ENCODE data around the gene ADCY3. TPM values are rescaled to one million over a fixed set of nuclear protein-coding genes. Genes with fewer than 3 reads are reported as not detected.

ADCY3 gene
- total and polyA plus RNA-seq, 8 donors: 5.2 to 339 (median 24.2) TPM

GRCh38 chr2:24771764-24772586 lies 148.1 kb downstream of the ADCY3 start:
- no peaks in the 10 kb centered on the region for H3K9me3 ChIP-seq
- no peak overlapping the region for H3K27ac ChIP-seq
- intact Hi-C loops (cut with DNase I; ENCODE audit: low total_unique reads): no loop called here
- TF ChIP-seq POLR2A (IDR thresholded peaks at IDR 0.05) (no peak), POLR2AphosphoS5 (IDR thresholded peaks at IDR 0.05) (no peak), EP300 (IDR thresholded peaks at IDR 0.05) (no peak)
- H3K4me3 ChIP-seq: no peak overlapping the region
- WGBS, 5 donors: 89 to 96% (median 90%) methylated on average over 5 of the region's 5 CpGs
- DNase-seq: no peak
- no peaks in the 10 kb centered on the region for H3K27me3 ChIP-seq
- no peaks in the 10 kb centered on the region for H3K4me1 ChIP-seq
- H3K36me3 ChIP-seq: peaks cover 5 to 37% (median 37%) of the 10 kb centered on the region in 4 donors

- intact Hi-C loops (cut with DNase I; ENCODE audit: low total_unique reads): no loop called here
- Histone ChIP-seq H3K27ac (no peak overlapping the region), H3K9me3 (no peaks in the 10 kb centered on the region), H3K36me3 (peaks cover 5 to 46% (median 41%) of the 10 kb centered on the region in 4 donors), H3K4me3 (no peak overlapping the region), H3K27me3 (no peaks in the 10 kb centered on the region), H3K4me1 (no peaks in the 10 kb centered on the region)
- TF ChIP-seq POLR2AphosphoS5 (IDR thresholded peaks at IDR 0.05) (no peak), EP300 (IDR thresholded peaks at IDR 0.05) (no peak), CTCF (IDR thresholded peaks at IDR 0.05) (no peak), POLR2A (IDR thresholded peaks at IDR 0.05) (no peak)
- DNase-seq: no peak
- whole genome bisulfite sequencing, 5 donors: 85 to 87% (median 86%) methylated on average over 5 of the region's 5 CpGs
Measured at GRCh38 chr2:24771061-24771460, 149.0 kb downstream of the ADCY3 start.

Small RNAs within 50 kb of the gene (small RNA-seq; reads per million reads assigned to genes)
- gene AC013267.1 (0 reads per million in 4 donors), gene RF00016 (0 reads per million in 4 donors)

Other genes starting within 250 kb of the ADCY3 start
- 10 to 100 TPM in 4 of 5 donors, 1 to 10 TPM in 1; 8.4 to 26.3 (median 18.0) TPM for gene PTRHD1, start 126.8 kb downstream of the ADCY3 start, total RNA-seq
- 10 to 100 TPM; 31.3 to 41.0 (median 35.9) TPM for gene PTRHD1, start 126.8 kb downstream of the ADCY3 start, polyA plus RNA-seq
- gene CENPO, start 126.8 kb downstream of the ADCY3 start, total RNA-seq: 10 to 100 TPM in 1 of 5 donors, 1 to 10 TPM in 4; 1.3 to 70.0 (median 7.2) TPM
- gene CENPO, start 126.8 kb downstream of the ADCY3 start, polyA plus RNA-seq: 1 to 10 TPM; 1.4 to 3.1 (median 1.9) TPM
- gene DNAJC27, start 51.7 kb upstream of the ADCY3 start, total RNA-seq: 10 to 100 TPM in 2 of 5 donors, 1 to 10 TPM in 2, under 1 TPM in 1; under 0.01 to 59.8 (median 4.9) TPM
- 1 to 10 TPM; 1.5 to 2.1 (median 1.7) TPM for gene DNAJC27, start 51.7 kb upstream of the ADCY3 start, polyA plus RNA-seq
- 1 to 10 TPM in 3 of 5 donors, under 1 TPM in 1, not detected in 1; 0.58 to 4.5 (median 2.0) TPM for gene EFR3B, start 121.8 kb upstream of the ADCY3 start, total RNA-seq
- under 1 TPM; 0.10 to 0.31 (median 0.15) TPM for gene EFR3B, start 121.8 kb upstream of the ADCY3 start, polyA plus RNA-seq
- gene POMC, start 248.3 kb upstream of the ADCY3 start, total RNA-seq: 1 to 10 TPM in 1 of 5 donors, under 1 TPM in 2, not detected in 2; 0.89 to 4.6 (median 0.92) TPM
- 1 to 10 TPM; 2.9 to 3.5 (median 3.4) TPM for gene POMC, start 248.3 kb upstream of the ADCY3 start, polyA plus RNA-seq